ENCODE results near the gene GLRX3.

The GLRX3 gene

GRCh38 chr10:130213286-130214080, 77.3 kb downstream of the GLRX3 start:
- DNase-seq: no peak

- DNase-seq: no peak
These were observed 78.2 kb downstream of the GLRX3 start for GRCh38 chr10:130214431-130214830.

GRCh38 chr10:130215151-130215930, 79.2 kb downstream of the GLRX3 start:
- DNase-seq: no peak

- no peak for DNase-seq
These were observed 79.7 kb downstream of the GLRX3 start for GRCh38 chr10:130215931-130216231.

GRCh38 chr10:130218181-130218641, 82.0 kb downstream of the GLRX3 start:
- DNase-seq: no peak

- no peak for DNase-seq
These were observed 82.7 kb downstream of the GLRX3 start for GRCh38 chr10:130218936-130219335.

- DNase-seq: no peak
These were observed 84.3 kb downstream of the GLRX3 start for GRCh38 chr10:130220251-130221185.

- no peak for DNase-seq
These were observed 85.5 kb downstream of the GLRX3 start for GRCh38 chr10:130221456-130222375.

- DNase-seq: no peak
These were observed 86.2 kb downstream of the GLRX3 start for GRCh38 chr10:130222381-130222780.

GRCh38 chr10:130224228-130224627, 88.0 kb downstream of the GLRX3 start:
- no peak for DNase-seq

GRCh38 chr10:130226012-130226411, 89.8 kb downstream of the GLRX3 start:
- DNase-seq: no peak

- DNase-seq: no peak
These were observed 91.7 kb downstream of the GLRX3 start for GRCh38 chr10:130227883-130228282.
